ENCODE data around the gene RND2.

RND2 gene

GRCh38 chr17:43079641-43080302, 54.7 kb downstream of the RND2 start:
- DNase-seq = no peak
